Mucosa of descending colon (tissue), 3 donors: ENCODE results near the gene DLGAP4. TPM values are rescaled to one million over a fixed set of nuclear protein-coding genes. Genes with fewer than 3 reads are reported as not detected.

ENCODE experiments used
- ATAC-seq: fragments of 200-7000 bp; cut with Tn5 transposase; one replicate; pipeline ENCODE4 v1.9.1; 2020; ENCODE audit warnings: mild to moderate bottlenecking, moderate library complexity
- DNase-seq, 3 donors: peaks; one replicate each; pipeline ENCODE4 v3.0.0-alpha.2; 2020
- H3K36me3 ChIP-seq: fragments of 200-600 bp; one replicate; pipeline ENCODE4 v1.8.0; 2021; ENCODE audit warnings: low read depth, mild to moderate bottlenecking
- H3K4me1 ChIP-seq: fragments of 200-600 bp; one replicate; pipeline ENCODE4 v1.8.0; 2021; ENCODE audit warnings: low read depth, mild to moderate bottlenecking
- H3K4me3 ChIP-seq: fragments of 200-600 bp; one replicate; pipeline ENCODE4 v1.8.0; 2021; ENCODE audit warnings: mild to moderate bottlenecking
- H3K9me3 ChIP-seq: fragments of 200-600 bp; one replicate; pipeline ENCODE4 v1.8.0; 2021; ENCODE audit warnings: mild to moderate bottlenecking
- CTCF ChIP-seq: fragments of 200-600 bp; IDR thresholded peaks from one replicate; pipeline ENCODE4 v1.8.0; 2022; ENCODE audit warnings: antibody characterized with exemption, mild to moderate bottlenecking
- intact Hi-C, 2 donors: fragments of 100-400 bp; cut with DNase I in 1 of 2; cut with micrococcal nuclease in 1 of 2; formaldehyde crosslinking; loops; one replicate each; pipeline versions ENCODE4 v1.11.0 to v1.11.1; 2022; cut with DNase I, micrococcal nuclease
- total RNA-seq, 3 donors: library from RNA; stranded (reverse); fragmentation: NEBNext Ultra II Directional in 2 of 3; extraction: Animal tissue kit (Norgen Biotek cat#: 25700) in 2 of 3; gene quantifications; one replicate each; pipeline versions ENCODE4 v1.2.1 to v1.2.4, GENCODE V29; 2021 to 2023
- donor health status: DM: no; HTN: no; CAD: no; lungs with moderate emphysema.
- donor health status: DM: no; HTN: no; CAD: no.
- donor health status: DM: no; HTN: yes; CAD: no.

Gene DLGAP4
- total RNA-seq, 3 donors from 2014 or later: 40.0 to 66.3 (median 43.5) TPM

GRCh38 chr20:36279776-36280175 lies 26.4 kb upstream of the DLGAP4 start:
- no peaks in the 10 kb centered on the region for H3K4me1 ChIP-seq
- H3K4me3 ChIP-seq: no peak overlapping the region
- intact Hi-C loops: no loop called here
- no peak for ATAC-seq
- no peaks in the 10 kb centered on the region for H3K36me3 ChIP-seq
- no peak for TF ChIP-seq CTCF
- no peak for DNase-seq
- H3K9me3 ChIP-seq: no peaks in the 10 kb centered on the region

- no peak overlapping the region for H3K4me3 ChIP-seq
- H3K36me3 ChIP-seq: no peaks in the 10 kb centered on the region
- no peak for TF ChIP-seq CTCF
- no peaks in the 10 kb centered on the region for H3K9me3 ChIP-seq
- DNase-seq (no peak), ATAC-seq (no peak)
- intact Hi-C loops: no loop called here
- no peaks in the 10 kb centered on the region for H3K4me1 ChIP-seq
These were observed 24.3 kb upstream of the DLGAP4 start for GRCh38 chr20:36281785-36282380.

GRCh38 chr20:36284751-36285150 lies 21.4 kb upstream of the DLGAP4 start:
- Histone ChIP-seq H3K36me3 (no peaks in the 10 kb centered on the region), H3K9me3 (no peaks in the 10 kb centered on the region), H3K4me3 (no peak overlapping the region), H3K4me1 (no peaks in the 10 kb centered on the region)
- ATAC-seq (no peak), DNase-seq (no peak)
- TF ChIP-seq CTCF: no peak
- intact Hi-C loops: no loop called here

- DNase-seq (no peak), ATAC-seq (no peak)
- Histone ChIP-seq H3K4me3 (no peak overlapping the region), H3K9me3 (no peaks in the 10 kb centered on the region), H3K36me3 (no peaks in the 10 kb centered on the region), H3K4me1 (no peaks in the 10 kb centered on the region)
- no peak for TF ChIP-seq CTCF
- intact Hi-C loops: no loop called here
These were observed 20.2 kb upstream of the DLGAP4 start for GRCh38 chr20:36285746-36286447.

- intact Hi-C loops: no loop called here
These were observed 8.5 kb upstream of the DLGAP4 start for GRCh38 chr20:36297656-36298055.

More at GRCh38 chr20:36297656-36298055, 8.5 kb upstream of the DLGAP4 start:
- Histone ChIP-seq H3K4me3 (no peak overlapping the region), H3K36me3 (no peaks in the 10 kb centered on the region), H3K9me3 (no peaks in the 10 kb centered on the region), H3K4me1 (no peaks in the 10 kb centered on the region)
- DNase-seq (no peak), ATAC-seq (no peak)
- no peak for TF ChIP-seq CTCF
